T-cell (primary cell): ENCODE measurements around the gene POLN. TPM values are rescaled to one million over a fixed set of nuclear protein-coding genes. Genes with fewer than 3 reads are reported as not detected.

Source experiments
- ATAC-seq, 4 experiments: fragments of 200-7000 bp in 3 of 4; fragments of 150-1000 bp in 1 of 4; cut with Tn5 transposase; replicated peaks in 1 of 4; 1 replicate in 3 of 4; 2 replicates in 1 of 4; pipeline ENCODE4 v1.10.0; 2021; ENCODE audit warnings: moderate library complexity in 3 of 4, mild to moderate bottlenecking in 2 of 4, moderate number of reproducible peaks in 1 of 4
- CTCF ChIA-PET, 2 donors: fragments of 300-600 bp; sonication (Branson Sonifier 250); formaldehyde crosslinking; loops; one replicate each; lab custom pipeline; 2022; ENCODE audit warnings: antibody characterized with exemption in 2 of 2; lab: Charles Lee
- POLR2A ChIA-PET, 2 donors: fragments of 300-600 bp; sonication (Branson Sonifier 250); formaldehyde crosslinking; loops; one replicate each; lab custom pipeline; 2022; ENCODE audit warnings: antibody characterized with exemption in 2 of 2; lab: Charles Lee
- DNase-seq, 35 experiments: peaks; one replicate each; pipeline versions ENCODE4 v3.0.0 to v3.0.0-alpha.2; 2013 to 2023
- H3K27ac ChIP-seq: one replicate; pipeline ENCODE4 v1.5.1; 2013; ENCODE audit warnings: low read length
- H3K27me3 ChIP-seq, 2 experiments: replicated peaks in 1 of 2; 1 replicate in 1 of 2; 2 replicates in 1 of 2; pipeline versions ENCODE4 v1.6.1 to v1.7.0; 2013; ENCODE audit warnings: low read length in 1 of 2, mixed read lengths in 1 of 2; ENCODE audit not compliant: control insufficient read depth in 2 of 2, insufficient read depth in 2 of 2; ENCODE audit errors: extremely low read depth in 1 of 2
- H3K36me3 ChIP-seq, 2 donors: 1 replicate in 1 of 2; 2 replicates in 1 of 2; pipeline versions ENCODE4 v1.6.1 to v1.7.0; 2013; ENCODE audit warnings: low read length in 1 of 2; ENCODE audit not compliant: control insufficient read depth in 2 of 2, insufficient read depth in 1 of 2; ENCODE audit errors: extremely low read depth in 1 of 2
- H3K4me1 ChIP-seq, 2 experiments: 1 replicate in 1 of 2; 2 replicates in 1 of 2; pipeline versions ENCODE4 v1.6.1 to v1.7.0; 2013; ENCODE audit warnings: low read length in 2 of 2, mixed read lengths in 1 of 2; ENCODE audit not compliant: insufficient read depth in 2 of 2, control insufficient read depth in 1 of 2; ENCODE audit errors: extremely low read depth in 1 of 2
- H3K4me3 ChIP-seq, 2 donors: 1 replicate in 1 of 2; 2 replicates in 1 of 2; pipeline versions ENCODE4 v1.5.1 to v1.7.0; 2013; ENCODE audit warnings: mild to moderate bottlenecking in 2 of 2, low read length in 1 of 2, moderate library complexity in 1 of 2; ENCODE audit not compliant: control insufficient read depth in 1 of 2; ENCODE audit errors: extremely low read depth in 1 of 2
- H3K9me3 ChIP-seq: 2 replicates; pipeline ENCODE4 v1.7.0; 2013
- H3K27ac Mint-ChIP-seq, 2 donors: one replicate each; pipeline ENCODE4 v1.8.0; 2020 to 2021; ENCODE audit warnings: mild to moderate bottlenecking in 2 of 2, mixed read lengths in 2 of 2
- H3K27me3 Mint-ChIP-seq, 2 donors: one replicate each; pipeline ENCODE4 v1.8.0; 2021 to 2022; ENCODE audit warnings: mixed read lengths in 2 of 2
- H3K36me3 Mint-ChIP-seq: one replicate; pipeline ENCODE4 v1.8.0; 2021; ENCODE audit warnings: mixed read lengths
- H3K4me1 Mint-ChIP-seq, 3 donors: one replicate each; pipeline ENCODE4 v1.8.0; 2020 to 2022; ENCODE audit warnings: mixed read lengths in 3 of 3, mild to moderate bottlenecking in 1 of 3
- H3K4me3 Mint-ChIP-seq, 3 donors: one replicate each; pipeline ENCODE4 v1.8.0; 2020 to 2022; ENCODE audit warnings: mild to moderate bottlenecking in 3 of 3, mixed read lengths in 3 of 3, moderate library complexity in 3 of 3
- H3K9me3 Mint-ChIP-seq, 3 donors: one replicate each; pipeline ENCODE4 v1.8.0; 2020 to 2022; ENCODE audit warnings: mixed read lengths in 3 of 3
- WGBS: methylation state at CpG from one replicate; pipeline ENCODE4 v1.1.5; 2013; ENCODE audit warnings: missing lambda C conversion rate; ENCODE audit not compliant: insufficient coverage; 5-methylcytosine and 5-hydroxymethylcytosine counted together
- total RNA-seq, 35 experiments: library from RNA in 6 of 35; stranded (reverse) in 6 of 35; fragments of 120-200 nt in 1 of 35; gene quantifications; one replicate each; pipeline versions ENCODE4 v1.2.1 to v1.2.4 and lab custom pipeline; 2013 to 2026

The POLN gene
- total RNA-seq, 5 donors from 2014 or later (not counting 1 experiment from before 2014, with no cell fraction given) = 2.5 to 3.7 (median 2.7) TPM

GRCh38 chr4:2042947-2043395 is 198.9 kb downstream of the POLN start:
- Mint-ChIP-seq H3K4me3 (peak overlapping the region; percentile 69 to 77 (median 72)), H3K27me3 (peaks cover 15 to 30% of the 10 kb centered on the region in 2 donors), H3K9me3 (no peaks in the 10 kb centered on the region), H3K27ac (no peak overlapping the region), H3K4me1 (peaks cover 3 to 10% (median 8%) of the 10 kb centered on the region in 3 donors), H3K36me3 (no peaks in the 10 kb centered on the region)
- ATAC-seq (no peak), DNase-seq (no peak)
- ChIA-PET POLR2A (no interaction called here), CTCF (no interaction called here)
- no peaks in the 10 kb centered on the region for H3K36me3 ChIP-seq
- no peaks in the 10 kb centered on the region for H3K9me3 ChIP-seq
- H3K27ac ChIP-seq = no peak overlapping the region
- H3K4me1 ChIP-seq = peaks cover 8 to 21% of the 10 kb centered on the region in 2 experiments
- 96% methylated on average over 4 of the region's 8 CpGs for WGBS
- peak overlapping the region in 1 of 2 donors; percentile 38 for H3K4me3 ChIP-seq
- peaks cover 2 to 66% of the 10 kb centered on the region in 2 experiments for H3K27me3 ChIP-seq

- H3K27ac ChIP-seq = no peak overlapping the region
- no peaks in the 10 kb centered on the region for H3K36me3 Mint-ChIP-seq
- ATAC-seq (peak; percentile 65 to 71 (median 69)), DNase-seq (peak in 21 of 35 experiments; percentile 12 to 60 (median 34))
- ChIA-PET CTCF (no interaction called here), POLR2A (no interaction called here)
- peaks cover 15 to 26% of the 10 kb centered on the region in 2 donors for H3K27me3 Mint-ChIP-seq
- no peaks in the 10 kb centered on the region for H3K36me3 ChIP-seq
- H3K4me3 Mint-ChIP-seq = peak overlapping the region; percentile 69 to 78 (median 77)
- peak overlapping the region; percentile 38 to 78 for H3K4me3 ChIP-seq
- H3K27ac Mint-ChIP-seq = no peak overlapping the region
- peaks cover 8 to 21% of the 10 kb centered on the region in 2 experiments for H3K4me1 ChIP-seq
- under 1% methylated on average over 53 of the region's 80 CpGs for WGBS
- no peaks in the 10 kb centered on the region for H3K9me3 Mint-ChIP-seq
- H3K4me1 Mint-ChIP-seq = peaks cover 3 to 10% (median 8%) of the 10 kb centered on the region in 3 donors
- H3K27me3 ChIP-seq = peaks cover 2 to 60% of the 10 kb centered on the region in 2 experiments
- H3K9me3 ChIP-seq = no peaks in the 10 kb centered on the region
Observed at GRCh38 chr4:2042204-2042946, 199.5 kb downstream of the POLN start.

GRCh38 chr4:2041239-2042130 is 200.4 kb downstream of the POLN start:
- Histone ChIP-seq H3K27me3 (peaks cover 5 to 59% of the 10 kb centered on the region in 2 experiments), H3K27ac (no peak overlapping the region), H3K4me1 (peaks cover 8 to 20% of the 10 kb centered on the region in 2 experiments), H3K9me3 (no peaks in the 10 kb centered on the region), H3K4me3 (peak overlapping the region; percentile 68 to 78), H3K36me3 (no peaks in the 10 kb centered on the region)
- DNase-seq (peak; percentile 49 to 86 (median 66)), ATAC-seq (peak; percentile 72 to 80 (median 75))
- WGBS = 2% methylated on average over 84 of the region's 94 CpGs
- peak overlapping the region; percentile 75 to 78 (median 77) for H3K4me3 Mint-ChIP-seq
- no peaks in the 10 kb centered on the region for H3K36me3 Mint-ChIP-seq
- peaks cover 3 to 10% (median 8%) of the 10 kb centered on the region in 3 donors for H3K4me1 Mint-ChIP-seq
- ChIA-PET POLR2A (no interaction called here), CTCF (no interaction called here)
- peaks cover 22 to 33% of the 10 kb centered on the region in 2 donors for H3K27me3 Mint-ChIP-seq
- no peaks in the 10 kb centered on the region for H3K9me3 Mint-ChIP-seq
- H3K27ac Mint-ChIP-seq = no peak overlapping the region

DNA sequence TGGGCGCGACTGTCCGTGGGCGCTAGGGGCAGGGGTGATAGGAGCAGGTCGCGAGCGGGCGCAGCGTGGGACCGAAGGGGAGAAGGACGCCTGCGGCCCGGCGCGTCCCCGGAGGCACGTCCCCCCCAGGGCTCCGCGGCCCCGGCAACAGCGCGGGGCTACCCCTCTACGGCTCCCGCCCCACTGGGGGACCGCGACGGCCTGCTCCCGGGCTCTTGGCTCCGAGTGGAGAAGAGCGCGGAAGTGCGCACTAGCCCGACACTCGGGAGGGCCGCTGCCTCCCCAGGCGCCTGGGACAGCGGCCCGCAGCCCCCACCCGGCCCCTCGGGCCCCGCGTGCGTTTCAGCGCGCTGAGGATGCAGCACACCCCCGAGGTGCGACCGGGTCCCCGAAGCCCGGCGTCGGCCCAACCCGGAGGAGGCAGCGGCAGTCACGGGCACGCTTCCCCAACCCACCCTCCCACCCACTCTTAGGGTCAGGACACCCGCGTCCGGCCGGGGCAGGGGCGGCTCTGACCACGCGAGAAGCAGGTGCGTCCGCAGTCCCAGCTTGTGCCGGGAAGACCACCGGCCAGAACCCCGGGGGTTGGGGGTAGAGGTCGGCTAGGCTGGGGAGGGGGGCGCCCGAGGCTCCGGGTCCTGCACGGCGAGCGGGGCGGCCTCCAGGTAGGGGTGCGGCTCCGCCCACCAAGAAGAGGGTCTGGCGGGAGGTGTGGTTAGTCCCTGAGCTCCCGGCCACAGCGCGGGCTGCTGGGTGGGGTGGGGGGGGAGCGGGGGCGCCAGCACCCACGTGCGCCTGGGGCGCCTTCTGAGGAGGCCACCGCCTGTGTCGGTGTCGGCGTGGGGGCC is 201.3 kb downstream of the POLN start:
- WGBS = 9% methylated on average over 70 of the region's 91 CpGs
- peaks cover 3 to 10% (median 8%) of the 10 kb centered on the region in 3 donors for H3K4me1 Mint-ChIP-seq
- no peaks in the 10 kb centered on the region for H3K36me3 ChIP-seq
- H3K27ac ChIP-seq = no peak overlapping the region
- CTCF ChIA-PET = interaction anchor here in 1 of 2 donors (0.6 kb wide), 1 partner anchor 909 kb away, joined by 3 read pairs; no protein-coding TSS in a partner anchor
- POLR2A ChIA-PET = no interaction called here
- H3K36me3 Mint-ChIP-seq = no peaks in the 10 kb centered on the region
- peak overlapping the region; percentile 53 to 78 (median 58) for H3K4me3 Mint-ChIP-seq
- peaks cover 7 to 54% of the 10 kb centered on the region in 2 experiments for H3K27me3 ChIP-seq
- no peaks in the 10 kb centered on the region for H3K9me3 ChIP-seq
- H3K27me3 Mint-ChIP-seq = peaks cover 25 to 31% of the 10 kb centered on the region in 2 donors
- no peak overlapping the region for H3K27ac Mint-ChIP-seq
- ATAC-seq (no peak), DNase-seq (no peak)
- peaks cover 8 to 20% of the 10 kb centered on the region in 2 experiments for H3K4me1 ChIP-seq
- peak overlapping the region in 1 of 2 donors; percentile 78 for H3K4me3 ChIP-seq
- no peaks in the 10 kb centered on the region for H3K9me3 Mint-ChIP-seq

DNA sequence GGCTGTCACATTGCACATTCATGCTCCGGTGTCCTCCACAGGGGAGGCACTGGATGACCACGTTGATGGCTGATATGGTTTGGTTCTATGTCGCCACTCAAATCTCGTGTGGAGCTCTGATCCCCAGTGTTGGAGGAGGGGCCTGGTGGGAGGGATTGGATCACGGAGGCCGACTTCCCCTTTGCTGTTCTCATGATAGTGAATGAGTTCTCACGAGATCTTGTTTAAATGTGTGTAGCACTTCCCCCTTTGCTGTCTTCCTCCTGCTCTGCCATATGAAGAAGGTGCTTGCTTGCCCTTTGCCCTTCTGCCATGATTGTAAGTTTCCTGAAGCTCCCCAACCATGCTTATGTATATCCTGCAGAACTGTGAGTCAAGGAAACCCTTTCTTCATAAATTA is 205.1 kb downstream of the POLN start:
- Mint-ChIP-seq H3K9me3 (no peaks in the 10 kb centered on the region), H3K4me3 (no peak overlapping the region), H3K4me1 (peaks cover 3 to 8% (median 8%) of the 10 kb centered on the region in 3 donors), H3K36me3 (no peaks in the 10 kb centered on the region), H3K27me3 (peaks cover 42% of the 10 kb centered on the region in 2 donors), H3K27ac (no peak overlapping the region)
- DNase-seq (no peak), ATAC-seq (no peak)
- Histone ChIP-seq H3K27ac (no peak overlapping the region), H3K36me3 (no peaks in the 10 kb centered on the region), H3K4me3 (no peak overlapping the region), H3K9me3 (no peaks in the 10 kb centered on the region), H3K27me3 (peaks cover 7 to 50% of the 10 kb centered on the region in 2 experiments), H3K4me1 (peaks cover 4 to 11% of the 10 kb centered on the region in 2 experiments)
- ChIA-PET POLR2A (no interaction called here), CTCF (no interaction called here)
- WGBS = 86% methylated on average over 4 of the region's 7 CpGs
